ENCODE measurements around the gene APOBEC4.

Gene APOBEC4

GRCh38 chr1:183640193-183640592 is 12.9 kb downstream of the APOBEC4 start:
- TF ChIP-seq CTCF (conservative IDR thresholded peaks at IDR 0.05) (no peak), ZFX (IDR thresholded peaks at IDR 0.05) (no peak)

GRCh38 chr1:183638649-183639387 is 14.3 kb downstream of the APOBEC4 start:
- no peak for TF ChIP-seq CTCF (conservative IDR thresholded peaks at IDR 0.05)
- TF ChIP-seq ZFX (IDR thresholded peaks at IDR 0.05): no peak
- H3K27ac ChIP-seq: no peak overlapping the region

More at GRCh38 chr1:183640193-183640592, 12.9 kb downstream of the APOBEC4 start:
- H3K27ac ChIP-seq: peak overlapping the region; percentile 23; the same call in 1 of the 2 replicates

- no peak overlapping the region for H3K27ac ChIP-seq
These were observed 16.3 kb downstream of the APOBEC4 start for GRCh38 chr1:183636783-183637182.

GRCh38 chr1:183636334-183636682 is 16.8 kb downstream of the APOBEC4 start:
- peak overlapping the region; percentile 16; the same call in 1 of the 2 replicates for H3K27ac ChIP-seq
- TF ChIP-seq CTCF (conservative IDR thresholded peaks at IDR 0.05) (no peak), ZFX (IDR thresholded peaks at IDR 0.05) (no peak)

More at GRCh38 chr1:183636783-183637182, 16.3 kb downstream of the APOBEC4 start:
- TF ChIP-seq CTCF (conservative IDR thresholded peaks at IDR 0.05) (no peak), ZFX (IDR thresholded peaks at IDR 0.05) (no peak)

GRCh38 chr1:183635606-183636333 is 17.3 kb downstream of the APOBEC4 start, which contains the start of gene ARPC5:
Gene ARPC5 (minus strand): TSS chr1:183635783. CDS start chr1:183635659, 124 bp downstream.
- no peak for TF ChIP-seq CTCF (conservative IDR thresholded peaks at IDR 0.05)
- TF ChIP-seq ZFX (IDR thresholded peaks at IDR 0.05): no peak; the same call in 1 of the 2 replicates
- peak within 1 kb of the TSS; percentile 86 for H3K27ac ChIP-seq

- TF ChIP-seq CTCF (conservative IDR thresholded peaks at IDR 0.05) (no peak), ZFX (IDR thresholded peaks at IDR 0.05) (peak; percentile 68; the same call in 1 of the 2 replicates)
These were observed 18.0 kb downstream of the APOBEC4 start for GRCh38 chr1:183635099-183635605.

More at GRCh38 chr1:183635099-183635605, 18.0 kb downstream of the APOBEC4 start:
- H3K27ac ChIP-seq: peak overlapping the region; percentile 86

All from C4-2B (cell line).